ENCODE data around the gene TBC1D20.
"Not testable (repeated sequence)": the region's sequence is repeated elsewhere in the genome, so short reads cannot be mapped to it uniquely, and the experiment has no call there.

Gene TBC1D20

GRCh38 chr20:475463-476357 is 13.4 kb upstream of the TBC1D20 start:
- no peak for DNase-seq

GRCh38 chr20:474581-474980 is 12.2 kb upstream of the TBC1D20 start:
- DNase-seq: no peak

GRCh38 chr20:472889-473292 is 10.6 kb upstream of the TBC1D20 start:
- no peak for DNase-seq

GRCh38 chr20:472137-472846 is 10.0 kb upstream of the TBC1D20 start:
- DNase-seq: no peak

- DNase-seq: no peak
These were observed 7.6 kb upstream of the TBC1D20 start for GRCh38 chr20:469746-470490.

- DNase-seq: no peak
These were observed 5.4 kb upstream of the TBC1D20 start for GRCh38 chr20:467755-468154.

GRCh38 chr20:461254-462198 is 807 bp downstream of the TBC1D20 start:
- DNase-seq: peak; percentile 51

- DNase-seq: no peak
These were observed 1.6 kb downstream of the TBC1D20 start for GRCh38 chr20:460707-461106.

GRCh38 chr20:460180-460579 is 2.2 kb downstream of the TBC1D20 start:
- DNase-seq: no peak

- no peak for DNase-seq
These were observed 3.6 kb downstream of the TBC1D20 start for GRCh38 chr20:458776-459175.

- DNase-seq: no peak
These were observed 7.4 kb downstream of the TBC1D20 start for GRCh38 chr20:454951-455350.

GRCh38 chr20:452021-452420 is 10.3 kb downstream of the TBC1D20 start:
- not testable (repeated sequence) for DNase-seq

GRCh38 chr20:445514-446336 is 16.6 kb downstream of the TBC1D20 start:
- DNase-seq: no peak

GRCh38 chr20:444862-445426 is 17.4 kb downstream of the TBC1D20 start:
- no peak for DNase-seq

- DNase-seq: no peak
These were observed 18.2 kb downstream of the TBC1D20 start for GRCh38 chr20:444117-444516.

GRCh38 chr20:443223-443775 is 19.0 kb downstream of the TBC1D20 start:
- no peak for DNase-seq

- DNase-seq: no peak
These were observed 21.7 kb downstream of the TBC1D20 start for GRCh38 chr20:440636-441035.

GRCh38 chr20:440148-440547 is 22.2 kb downstream of the TBC1D20 start:
- DNase-seq: no peak

- DNase-seq: peak; percentile 45
These were observed 23.5 kb downstream of the TBC1D20 start for GRCh38 chr20:438571-439469.

Measured in CD4-positive, alpha-beta T cell treated with Interleukin-15 for 1 hour (primary cell).